Neural cell (in vitro differentiated cells): ENCODE measurements around the gene SLC9A7.

Source experiments
- EZH2 ChIP-seq: fragments of 200-600, 300-800 bp; shearing (Covaris generic), sonication (generic); IDR thresholded peaks from 2 replicates; pipeline ENCODE4 v1.6.1; 2014; ENCODE audit warnings: antibody characterized with exemption, low read length, borderline replicate concordance, mild to moderate bottlenecking; ENCODE audit not compliant: insufficient read depth, poor library complexity, severe bottlenecking
- POLR2AphosphoS5 ChIP-seq: IDR thresholded peaks from 2 replicates; pipeline ENCODE4 v1.6.1; 2012
- SMC3 ChIP-seq: fragments of 450-650 bp; conservative IDR thresholded peaks from 2 replicates; pipeline ENCODE4 v1.6.1; 2014; ENCODE audit warnings: antibody characterized with exemption, mild to moderate bottlenecking, moderate library complexity; ENCODE audit not compliant: poor library complexity
- TAF1 ChIP-seq: IDR thresholded peaks from 2 replicates; pipeline ENCODE4 v1.6.1; 2012; ENCODE audit warnings: low read depth
- TF ChIP-seq, protein P1 (sequence below): fragments of 450-650 bp; IDR thresholded peaks from 2 replicates; pipeline ENCODE4 v1.5.1; 2014; ENCODE audit warnings: antibody characterized with exemption, mild to moderate bottlenecking, moderate library complexity; ENCODE audit not compliant: poor library complexity, severe bottlenecking

DNA sequence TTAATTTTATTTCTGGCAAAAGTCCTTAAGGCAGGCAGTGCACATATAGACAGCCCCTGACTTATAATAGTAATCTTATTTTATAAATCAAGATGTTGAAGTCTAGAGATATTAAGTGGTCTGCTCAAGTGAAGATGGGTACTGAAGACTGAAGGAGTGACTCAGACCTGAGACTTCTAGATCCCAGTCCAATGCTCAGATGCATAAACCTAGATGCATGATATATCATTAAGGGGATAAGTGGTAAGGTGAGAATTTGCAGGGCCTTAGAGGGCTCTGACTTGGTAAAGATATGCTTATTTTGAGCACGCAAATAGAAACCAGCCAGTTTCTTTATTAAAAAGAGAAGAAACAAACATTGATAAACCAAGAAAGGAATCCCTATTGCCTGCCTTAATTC, 42.9 kb downstream of the SLC9A7 start:
- TF ChIP-seq SMC3 (no peak), EZH2 (no peak), TAF1 (no peak), POLR2AphosphoS5 (no peak)
- TF ChIP-seq, protein P1, sequence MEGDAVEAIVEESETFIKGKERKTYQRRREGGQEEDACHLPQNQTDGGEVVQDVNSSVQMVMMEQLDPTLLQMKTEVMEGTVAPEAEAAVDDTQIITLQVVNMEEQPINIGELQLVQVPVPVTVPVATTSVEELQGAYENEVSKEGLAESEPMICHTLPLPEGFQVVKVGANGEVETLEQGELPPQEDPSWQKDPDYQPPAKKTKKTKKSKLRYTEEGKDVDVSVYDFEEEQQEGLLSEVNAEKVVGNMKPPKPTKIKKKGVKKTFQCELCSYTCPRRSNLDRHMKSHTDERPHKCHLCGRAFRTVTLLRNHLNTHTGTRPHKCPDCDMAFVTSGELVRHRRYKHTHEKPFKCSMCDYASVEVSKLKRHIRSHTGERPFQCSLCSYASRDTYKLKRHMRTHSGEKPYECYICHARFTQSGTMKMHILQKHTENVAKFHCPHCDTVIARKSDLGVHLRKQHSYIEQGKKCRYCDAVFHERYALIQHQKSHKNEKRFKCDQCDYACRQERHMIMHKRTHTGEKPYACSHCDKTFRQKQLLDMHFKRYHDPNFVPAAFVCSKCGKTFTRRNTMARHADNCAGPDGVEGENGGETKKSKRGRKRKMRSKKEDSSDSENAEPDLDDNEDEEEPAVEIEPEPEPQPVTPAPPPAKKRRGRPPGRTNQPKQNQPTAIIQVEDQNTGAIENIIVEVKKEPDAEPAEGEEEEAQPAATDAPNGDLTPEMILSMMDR: no peak
